Keratinocyte (primary cell): ENCODE results near the gene RHBDD1. TPM values are rescaled to one million over a fixed set of nuclear protein-coding genes. Genes with fewer than 3 reads are reported as not detected.

ENCODE experiments used
- DNase-seq: peaks from one replicate; pipeline ENCODE4 v3.0.0-alpha.2; 2011; ENCODE audit warnings: low read depth, missing footprints, low spot score
- FAIRE-seq: peaks from 2 replicates; lab custom pipeline; 2011; peaks lifted over from hg19 to GRCh38; lab: Jason Lieb, UNC
- H2AFZ ChIP-seq: 2 replicates; pipeline ENCODE4 v1.6.0; 2012; ENCODE audit warnings: low read length, control low read depth, inconsistent platforms; ENCODE audit not compliant: control insufficient read depth
- H3K27ac ChIP-seq: 2 replicates; pipeline ENCODE4 v1.5.1; 2011; ENCODE audit warnings: low read length; ENCODE audit not compliant: control insufficient read depth, insufficient read depth
- H3K27me3 ChIP-seq: 3 replicates; pipeline ENCODE4 v1.6.0; 2011; ENCODE audit warnings: low read length; ENCODE audit not compliant: control insufficient read depth, insufficient read depth; ENCODE audit errors: extremely low read depth
- H3K36me3 ChIP-seq, 2 experiments: 2 replicates in 1 of 2; 3 replicates in 1 of 2; pipeline ENCODE4 v1.5.1; 2011; ENCODE audit warnings: low read length in 2 of 2, mild to moderate bottlenecking in 1 of 2; ENCODE audit not compliant: control insufficient read depth in 2 of 2, insufficient read depth in 2 of 2; ENCODE audit errors: extremely low read depth in 1 of 2
- H3K4me1 ChIP-seq: 3 replicates; pipeline ENCODE4 v1.5.1; 2011; ENCODE audit warnings: low read length; ENCODE audit not compliant: control insufficient read depth, insufficient read depth; ENCODE audit errors: extremely low read depth
- H3K4me2 ChIP-seq: 3 replicates; pipeline ENCODE4 v1.6.0; 2011; ENCODE audit warnings: low read depth, low read length; ENCODE audit not compliant: control insufficient read depth, insufficient read depth; ENCODE audit errors: extremely low read depth
- H3K4me3 ChIP-seq, 3 experiments: fragments of 200-600 bp in 1 of 3; sonication (generic) in 1 of 3; 2 replicates in 2 of 3; 3 replicates in 1 of 3; pipeline ENCODE4 v1.5.1; 2011 to 2016; ENCODE audit warnings: low read length in 3 of 3, mild to moderate bottlenecking in 3 of 3, control low read depth in 2 of 3, inconsistent platforms in 1 of 3, low read depth in 1 of 3, mixed read lengths in 1 of 3, mixed run types in 1 of 3, moderate library complexity in 1 of 3; ENCODE audit not compliant: control insufficient read depth in 2 of 3, insufficient read depth in 2 of 3; ENCODE audit errors: extremely low read depth in 1 of 3
- H3K79me2 ChIP-seq: 2 replicates; pipeline ENCODE4 v1.6.0; 2012; ENCODE audit warnings: low read length; ENCODE audit not compliant: control insufficient read depth, insufficient read depth
- H3K9ac ChIP-seq: 3 replicates; pipeline ENCODE4 v1.6.0; 2011; ENCODE audit warnings: low read length; ENCODE audit not compliant: control insufficient read depth, insufficient read depth; ENCODE audit errors: extremely low read depth
- H3K9me1 ChIP-seq: 3 replicates; pipeline ENCODE4 v1.6.0; 2011; ENCODE audit warnings: low read length; ENCODE audit not compliant: control insufficient read depth, insufficient read depth; ENCODE audit errors: extremely low read depth
- H3K9me3 ChIP-seq: 2 replicates; pipeline ENCODE4 v1.5.1; 2012; ENCODE audit warnings: low read depth, low read length; ENCODE audit not compliant: control insufficient read depth
- H4K20me1 ChIP-seq: 3 replicates; pipeline ENCODE4 v1.6.0; 2011; ENCODE audit warnings: low read length; ENCODE audit not compliant: control insufficient read depth, insufficient read depth; ENCODE audit errors: extremely low read depth
- EZH2 ChIP-seq: IDR thresholded peaks from one replicate; pipeline ENCODE4 v1.6.1; 2012; ENCODE audit warnings: inconsistent platforms, mild to moderate bottlenecking, low read length, moderate library complexity
- dilution Hi-C: fragments of 300-500 bp; cut with MboI; formaldehyde crosslinking; loops from one replicate; pipeline ENCODE4 v1.7.0; 2020; ENCODE audit warnings: low sequenced_read_pairs; ENCODE audit not compliant: extremely low pct_ligation_motif_present
- polyA plus RNA-seq, 5 experiments: library from polyadenylated mRNA; depleted of rRNA in 3 of 5; stranded (reverse) in 3 of 5; stranded (forward) in 1 of 5; unstranded in 1 of 5; fragments of >200 nt; gene quantifications; 1 replicate in 1 of 5; 2 replicates in 3 of 5; 3 replicates in 1 of 5; pipeline versions ENCODE4 v1.2.1 to v1.2.3, GENCODE V29; 2011 to 2012; ENCODE audit warnings: missing spikeins in 2 of 5, low read depth in 1 of 5, low replicate concordance in 1 of 5
- TF ChIP-seq, protein P1 (sequence below), 3 experiments: IDR thresholded peaks in 1 of 3; conservative IDR thresholded peaks in 1 of 3; optimal IDR thresholded peaks in 1 of 3; 2 replicates in 2 of 3; 3 replicates in 1 of 3; pipeline versions ENCODE3 to v1.5.1; 2011; ENCODE audit warnings: low read length in 3 of 3, mild to moderate bottlenecking in 3 of 3, moderate library complexity in 2 of 3, control low read depth in 1 of 3, inconsistent platforms in 1 of 3; ENCODE audit not compliant: insufficient read depth in 2 of 3; ENCODE audit errors: extremely low read depth in 1 of 3

The RHBDD1 gene
- polyA plus RNA-seq, 1 donor (not counting 4 experiments of a cell fraction or from before 2014, with no cell fraction given): 27.8 TPM

DNA sequence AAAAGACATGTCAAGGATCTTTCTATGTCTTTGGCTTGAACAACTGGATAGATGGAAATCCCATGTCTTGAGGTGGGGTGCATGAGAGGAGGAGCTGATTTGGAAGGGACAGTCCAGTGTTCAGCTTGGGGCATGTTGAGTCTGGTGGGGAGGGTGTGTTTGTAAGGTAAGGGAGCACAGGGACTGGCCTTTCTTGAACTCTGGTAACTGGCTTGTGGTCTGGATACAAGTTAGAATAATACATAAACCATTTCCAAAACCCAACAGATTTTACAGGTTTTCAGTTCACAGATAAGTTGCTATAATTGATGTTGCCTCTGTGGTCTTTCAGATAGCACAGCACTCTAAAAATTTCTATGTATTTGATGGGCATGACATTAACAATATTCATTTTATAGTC, 24.2 kb downstream of the RHBDD1 start:
- Histone ChIP-seq H3K4me1 (peaks cover 2% of the 10 kb centered on the region), H3K4me2 (no peak overlapping the region), H3K9me3 (no peaks in the 10 kb centered on the region), H3K9ac (no peak overlapping the region), H2AFZ (no peak overlapping the region), H3K4me3 (no peak overlapping the region), H3K9me1 (no peaks in the 10 kb centered on the region), H3K36me3 (peaks cover 0 to 6% of the 10 kb centered on the region in 2 experiments), H3K79me2 (no peaks in the 10 kb centered on the region), H3K27me3 (no peaks in the 10 kb centered on the region), H3K27ac (no peak overlapping the region), H4K20me1 (no peaks in the 10 kb centered on the region)
- FAIRE-seq (no peak), DNase-seq (no peak)
- no peak for TF ChIP-seq EZH2
- TF ChIP-seq, protein P1, sequence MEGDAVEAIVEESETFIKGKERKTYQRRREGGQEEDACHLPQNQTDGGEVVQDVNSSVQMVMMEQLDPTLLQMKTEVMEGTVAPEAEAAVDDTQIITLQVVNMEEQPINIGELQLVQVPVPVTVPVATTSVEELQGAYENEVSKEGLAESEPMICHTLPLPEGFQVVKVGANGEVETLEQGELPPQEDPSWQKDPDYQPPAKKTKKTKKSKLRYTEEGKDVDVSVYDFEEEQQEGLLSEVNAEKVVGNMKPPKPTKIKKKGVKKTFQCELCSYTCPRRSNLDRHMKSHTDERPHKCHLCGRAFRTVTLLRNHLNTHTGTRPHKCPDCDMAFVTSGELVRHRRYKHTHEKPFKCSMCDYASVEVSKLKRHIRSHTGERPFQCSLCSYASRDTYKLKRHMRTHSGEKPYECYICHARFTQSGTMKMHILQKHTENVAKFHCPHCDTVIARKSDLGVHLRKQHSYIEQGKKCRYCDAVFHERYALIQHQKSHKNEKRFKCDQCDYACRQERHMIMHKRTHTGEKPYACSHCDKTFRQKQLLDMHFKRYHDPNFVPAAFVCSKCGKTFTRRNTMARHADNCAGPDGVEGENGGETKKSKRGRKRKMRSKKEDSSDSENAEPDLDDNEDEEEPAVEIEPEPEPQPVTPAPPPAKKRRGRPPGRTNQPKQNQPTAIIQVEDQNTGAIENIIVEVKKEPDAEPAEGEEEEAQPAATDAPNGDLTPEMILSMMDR (optimal IDR thresholded peaks at IDR 0.05 in 1 of 3, IDR thresholded peaks at IDR 0.05 in 1 of 3, conservative IDR thresholded peaks at IDR 0.05 in 1 of 3; ENCODE audit: extremely low read depth in 1 of 3, insufficient read depth in 2 of 3, low read length in 3 of 3): no peak
- dilution Hi-C loops: no loop called here

DNA sequence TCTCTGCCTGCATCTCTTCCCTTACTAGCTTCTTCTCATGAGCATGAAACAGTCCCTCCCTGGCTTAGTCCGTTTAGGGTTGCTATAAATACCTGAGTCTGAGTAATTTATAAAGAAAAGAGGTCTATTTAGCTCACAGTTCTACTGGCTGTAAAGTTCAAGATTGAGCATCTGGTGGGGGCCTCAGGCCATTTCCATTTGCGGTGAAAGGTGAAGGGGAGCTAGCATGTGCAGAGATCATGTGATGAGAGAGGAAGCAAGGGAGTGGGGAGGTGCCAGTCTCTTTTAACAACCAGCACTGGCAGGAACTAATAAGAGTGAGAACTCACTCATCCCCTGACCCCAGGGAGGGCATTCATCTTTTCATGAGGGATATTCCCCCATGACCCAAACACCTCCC, 26.8 kb downstream of the RHBDD1 start:
- no peak overlapping the region for H3K4me3 ChIP-seq
- H3K9me1 ChIP-seq: no peaks in the 10 kb centered on the region
- dilution Hi-C loops: no loop called here
- no peaks in the 10 kb centered on the region for H3K79me2 ChIP-seq
- no peak overlapping the region for H3K9ac ChIP-seq
- H3K36me3 ChIP-seq: peaks cover 2 to 11% of the 10 kb centered on the region in 2 experiments
- DNase-seq (no peak), FAIRE-seq (no peak)
- H3K4me1 ChIP-seq: peaks cover 9% of the 10 kb centered on the region
- no peak overlapping the region for H3K4me2 ChIP-seq
- no peaks in the 10 kb centered on the region for H4K20me1 ChIP-seq
- TF ChIP-seq, protein P1 (optimal IDR thresholded peaks at IDR 0.05 in 1 of 3, IDR thresholded peaks at IDR 0.05 in 1 of 3, conservative IDR thresholded peaks at IDR 0.05 in 1 of 3; ENCODE audit: extremely low read depth in 1 of 3, insufficient read depth in 2 of 3, low read length in 3 of 3): no peak
- no peak for TF ChIP-seq EZH2
- no peaks in the 10 kb centered on the region for H3K27me3 ChIP-seq
- H3K27ac ChIP-seq: no peak overlapping the region
- H3K9me3 ChIP-seq: no peaks in the 10 kb centered on the region
- no peak overlapping the region for H2AFZ ChIP-seq
